PFSK-1 (cell line): Measurements from ENCODE around the gene MMP3. TPM values are rescaled to one million over a fixed set of nuclear protein-coding genes. Genes with fewer than 3 reads are reported as not detected.

Source experiments
- FOXP2 ChIP-seq: optimal IDR thresholded peaks from 2 replicates; pipeline ENCODE3; 2011; ENCODE audit warnings: borderline replicate concordance, control low read depth, inconsistent platforms; ENCODE audit not compliant: insufficient read depth; ENCODE audit errors: extremely low read length, extremely low read depth
- POLR2AphosphoS5 ChIP-seq: IDR thresholded peaks from 2 replicates; pipeline ENCODE4 v1.6.1; 2012; ENCODE audit warnings: low read depth, mild to moderate bottlenecking, control low read depth, low read length, moderate library complexity
- REST ChIP-seq, 2 experiments: IDR thresholded peaks; 2 replicates each; pipeline versions ENCODE4 v1.6.1 to v1.8.0; 2011 to 2012; ENCODE audit warnings: low read depth in 2 of 2, low read length in 2 of 2, control low read depth in 1 of 2, inconsistent platforms in 1 of 2, mild to moderate bottlenecking in 1 of 2, moderate library complexity in 1 of 2; ENCODE audit not compliant: insufficient read depth in 1 of 2
- SIN3A ChIP-seq: IDR thresholded peaks from 2 replicates; pipeline ENCODE4 v1.6.1; 2012; ENCODE audit warnings: mild to moderate bottlenecking, low read length, moderate library complexity, borderline replicate concordance; ENCODE audit not compliant: insufficient read depth
- TAF1 ChIP-seq: IDR thresholded peaks from 2 replicates; pipeline ENCODE4 v1.6.1; 2012; ENCODE audit warnings: low read length, control low read depth, borderline replicate concordance; ENCODE audit not compliant: insufficient read depth
- polyA plus RNA-seq: library from polyadenylated mRNA; unstranded; fragments of >200 nt; gene quantifications from one replicate; pipeline ENCODE4 v1.2.1, GENCODE V29; 2012; ENCODE audit warnings: low read depth, missing spikeins; ENCODE audit not compliant: insufficient read length

MMP3 gene
- not detected for polyA plus RNA-seq

DNA sequence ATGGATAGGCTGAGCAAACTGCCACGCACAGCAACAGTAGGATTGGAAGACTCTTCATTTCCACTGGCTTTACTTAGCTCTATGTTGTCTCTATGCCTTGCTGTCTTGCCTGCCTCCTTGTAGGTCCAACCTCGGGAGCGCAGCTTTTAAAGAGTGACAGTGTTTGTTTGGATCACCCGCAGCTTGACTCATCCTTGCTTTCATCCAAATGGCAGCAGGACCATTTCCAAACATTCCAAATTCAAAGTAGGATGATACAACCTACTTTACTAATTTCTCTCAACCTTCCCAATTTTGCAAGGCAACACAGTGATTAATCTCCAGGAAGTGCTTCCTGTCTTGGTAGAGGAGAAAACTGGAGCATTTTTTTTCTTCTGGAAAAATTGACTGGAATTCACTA lies at the start of gene MMP3:
Gene MMP3 (minus strand): TSS at position 121 of the 400 bp plus-strand sequence. CDS start 63 bp downstream, at position 58.
- TF ChIP-seq TAF1 (no peak), REST (IDR thresholded peaks at IDR 0.05; ENCODE audit: insufficient read depth in 1 of 2, low read depth in 2 of 2, low read length in 2 of 2) (no peak), FOXP2 (no peak), POLR2AphosphoS5 (no peak), SIN3A (no peak)

DNA sequence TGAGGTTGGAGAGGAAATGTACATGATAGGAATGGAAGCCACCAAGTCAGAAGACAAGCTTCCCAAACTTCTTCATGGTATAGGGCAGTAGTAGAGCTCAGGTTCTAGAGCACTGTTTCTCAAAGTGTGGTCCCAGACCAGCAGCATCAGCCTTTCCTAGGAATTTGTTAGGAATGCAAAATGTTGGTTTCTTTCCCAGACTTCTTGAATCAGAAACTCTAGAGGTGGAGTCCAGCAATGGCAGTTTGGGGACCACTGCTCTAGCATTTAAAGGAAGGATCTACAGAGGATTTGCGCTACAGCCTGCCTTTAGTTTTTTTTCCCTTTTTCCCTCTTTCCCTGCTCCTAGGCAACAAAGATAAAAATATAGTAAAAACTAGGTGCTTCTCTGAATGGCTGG lies 48.3 kb upstream of the MMP3 start:
- TF ChIP-seq SIN3A (no peak), REST (IDR thresholded peaks at IDR 0.05; ENCODE audit: insufficient read depth in 1 of 2, low read depth in 2 of 2, low read length in 2 of 2) (no peak), FOXP2 (no peak), POLR2AphosphoS5 (no peak), TAF1 (no peak)

GRCh38 chr11:102886999-102887398 lies 43.6 kb upstream of the MMP3 start:
- no peak for TF ChIP-seq TAF1
- no peak for TF ChIP-seq POLR2AphosphoS5
- TF ChIP-seq FOXP2: no peak
- TF ChIP-seq REST (IDR thresholded peaks at IDR 0.05; ENCODE audit: insufficient read depth in 1 of 2, low read depth in 2 of 2, low read length in 2 of 2): no peak
- TF ChIP-seq SIN3A: no peak

DNA sequence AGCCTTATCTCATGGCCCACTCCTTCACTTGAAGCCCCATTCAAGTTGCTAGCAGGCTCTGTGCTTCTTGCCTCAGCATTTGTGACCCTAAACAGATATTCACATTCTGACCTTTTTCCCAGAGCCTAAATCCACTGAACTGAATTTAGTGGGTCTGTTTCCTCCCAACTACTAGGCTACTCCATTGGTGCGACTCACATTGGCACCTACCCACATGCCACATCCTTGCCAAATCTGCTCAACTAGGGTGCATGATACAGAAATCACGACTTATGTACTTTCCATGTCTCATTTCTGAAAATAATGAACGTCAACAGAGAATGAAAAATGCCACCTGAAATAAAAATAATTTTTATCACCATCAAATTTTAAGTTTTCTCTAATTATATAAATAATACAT lies 39.7 kb upstream of the MMP3 start:
- TF ChIP-seq REST (IDR thresholded peaks at IDR 0.05; ENCODE audit: insufficient read depth in 1 of 2, low read depth in 2 of 2, low read length in 2 of 2) (no peak), SIN3A (no peak), FOXP2 (no peak), POLR2AphosphoS5 (no peak), TAF1 (no peak)
